Fibroblast of skin of abdomen (primary cell): ENCODE measurements around the gene ADGRV1.

Source experiments
- DNase-seq: peaks from one replicate; pipeline ENCODE4 v3.0.0-alpha.2; 2013

Gene ADGRV1

DNA sequence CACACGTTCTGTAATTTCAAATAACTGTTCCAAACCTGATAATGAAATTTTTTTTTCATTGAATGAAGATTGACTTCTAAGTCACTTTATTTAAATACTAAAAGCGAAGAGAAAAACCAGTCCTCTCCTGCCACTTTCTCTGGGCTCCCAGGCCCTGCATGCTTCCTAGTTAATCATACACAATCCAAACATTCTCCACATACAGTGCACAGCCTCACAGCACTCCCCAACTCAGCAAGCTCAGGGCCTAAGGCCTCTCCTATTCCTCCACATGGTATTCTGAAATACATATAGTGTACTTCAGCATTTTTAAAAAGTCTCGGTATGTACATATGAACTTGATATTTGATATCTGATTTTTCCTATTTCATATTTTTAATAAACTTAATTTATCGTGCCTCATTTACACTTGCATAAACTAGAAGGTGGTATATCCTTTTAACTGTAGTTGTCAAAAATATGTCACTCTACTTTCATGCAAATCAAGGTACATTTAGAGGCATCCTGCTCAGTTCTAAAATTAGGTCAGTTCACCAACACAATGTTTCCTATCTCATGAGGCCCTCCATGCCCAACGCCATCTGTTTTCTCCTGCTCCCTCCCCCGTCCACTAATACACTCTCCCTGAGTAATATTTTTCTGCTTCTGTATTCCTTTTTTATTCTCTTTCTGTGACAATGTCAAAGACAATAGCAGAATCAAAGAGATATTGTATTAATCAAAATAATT lies 617.9 kb downstream of the ADGRV1 start:
- no peak for DNase-seq

DNA sequence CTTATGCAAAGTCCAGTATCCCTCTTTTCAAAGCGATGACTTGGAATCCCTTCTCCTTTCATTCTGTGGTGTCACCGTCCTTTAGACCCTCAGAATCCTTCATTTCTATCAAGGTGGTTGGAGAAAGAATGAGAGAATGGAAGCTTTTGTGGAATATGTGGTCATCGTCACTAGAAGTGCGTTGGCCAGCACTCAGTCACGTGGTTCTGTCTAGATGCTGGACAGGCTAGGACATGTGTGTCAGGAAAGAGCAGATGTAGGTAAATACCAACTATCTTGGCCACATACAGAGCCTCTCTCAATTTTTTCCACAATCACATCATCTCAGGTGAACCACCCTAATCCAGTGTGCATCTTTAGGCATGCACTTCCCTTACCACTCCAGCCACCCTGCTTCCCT lies 618.5 kb downstream of the ADGRV1 start:
- DNase-seq = no peak

DNA sequence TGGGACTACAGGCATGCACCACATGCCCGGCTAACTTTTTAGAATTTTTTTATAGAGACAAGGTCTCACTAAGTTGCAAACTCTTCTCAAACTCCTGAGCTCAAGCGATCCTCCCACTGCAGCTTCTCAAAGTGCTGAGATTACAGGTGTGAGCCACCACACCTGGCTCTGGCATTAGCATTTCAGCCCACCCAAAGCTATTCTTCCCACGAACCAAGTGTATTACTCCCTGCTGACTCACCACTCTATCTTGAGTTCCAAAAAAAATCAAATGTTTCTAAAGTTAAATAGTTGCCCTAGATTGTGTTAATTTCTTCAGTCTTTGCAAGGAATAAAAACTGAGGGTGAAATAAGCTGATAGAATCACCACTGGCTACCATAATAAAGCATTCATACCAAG lies 619.0 kb downstream of the ADGRV1 start:
- DNase-seq = no peak

DNA sequence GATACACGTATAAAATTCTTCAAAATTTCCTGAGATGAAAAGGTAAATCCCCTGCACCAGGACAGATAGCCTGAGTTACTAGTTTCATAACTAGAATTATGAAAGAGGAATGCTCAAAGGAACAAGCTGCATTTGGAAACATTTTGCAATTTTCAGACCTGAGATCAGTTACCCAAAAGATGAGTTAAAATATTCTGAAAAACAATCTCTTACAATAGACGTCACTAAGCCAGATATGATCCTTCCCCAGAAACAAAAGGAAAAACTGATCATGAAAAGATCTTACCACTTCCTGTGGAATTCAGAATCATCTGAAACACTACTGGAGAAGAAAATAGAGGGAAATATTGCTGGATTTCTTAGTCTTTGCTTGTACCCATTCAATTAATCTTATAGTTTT lies 619.9 kb downstream of the ADGRV1 start:
- no peak for DNase-seq

DNA sequence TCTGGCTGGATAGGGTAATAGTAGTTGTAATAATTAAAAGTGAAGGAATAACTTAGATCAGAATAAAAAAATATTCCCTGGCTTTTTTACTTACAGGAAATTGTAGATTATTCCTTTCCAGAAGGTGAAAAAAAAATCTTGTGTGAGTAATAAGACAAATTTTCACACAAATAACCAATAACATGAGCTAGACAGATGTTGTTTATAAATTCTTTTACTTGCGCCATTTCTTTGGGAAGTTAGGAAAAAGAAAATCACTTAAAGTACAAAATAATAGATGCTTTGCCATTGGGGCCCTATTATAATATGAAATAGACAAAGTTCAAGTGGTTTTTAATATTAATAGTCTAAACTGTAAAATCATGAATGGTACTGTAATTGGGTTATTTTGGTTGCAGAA lies 620.4 kb downstream of the ADGRV1 start:
- DNase-seq = no peak

DNA sequence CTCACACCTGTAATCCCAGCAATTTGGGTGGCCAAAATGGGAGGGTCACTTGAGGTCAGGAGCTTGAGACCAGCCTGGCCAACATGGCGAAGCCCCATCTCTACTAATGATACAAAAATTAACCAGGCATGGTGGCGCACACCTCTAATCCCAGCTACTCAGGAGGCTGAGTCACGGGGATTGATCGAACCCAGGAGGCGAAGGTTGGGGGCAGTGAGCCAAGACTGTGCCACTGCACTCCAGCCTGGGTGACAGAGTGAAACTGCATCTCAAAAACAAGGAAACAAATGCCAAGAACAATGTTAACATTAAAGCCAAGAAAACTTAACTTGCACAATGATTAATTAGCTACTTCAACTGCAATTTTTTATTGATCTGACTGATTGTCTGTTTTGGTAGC lies 621.9 kb downstream of the ADGRV1 start:
- DNase-seq = no peak

DNA sequence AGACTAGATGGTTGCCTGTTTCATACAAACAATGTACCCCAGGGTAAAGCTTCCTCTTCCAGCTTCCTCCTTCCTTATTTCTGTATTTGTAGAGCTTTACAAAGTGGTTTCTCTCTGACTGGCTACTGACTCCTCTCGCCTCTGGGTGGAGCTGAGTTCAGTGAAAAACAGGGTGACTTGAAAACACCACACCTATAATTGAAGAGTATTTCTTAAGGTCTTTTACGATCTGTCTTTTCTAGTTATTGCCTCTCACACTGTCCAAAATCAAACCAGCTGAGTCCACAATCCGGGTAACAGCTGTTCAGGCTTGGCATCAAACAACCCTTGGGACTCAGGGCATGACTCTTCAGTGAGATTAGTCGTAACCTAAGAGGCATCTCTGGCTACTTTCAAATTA lies 624.2 kb downstream of the ADGRV1 start:
- DNase-seq = no peak

DNA sequence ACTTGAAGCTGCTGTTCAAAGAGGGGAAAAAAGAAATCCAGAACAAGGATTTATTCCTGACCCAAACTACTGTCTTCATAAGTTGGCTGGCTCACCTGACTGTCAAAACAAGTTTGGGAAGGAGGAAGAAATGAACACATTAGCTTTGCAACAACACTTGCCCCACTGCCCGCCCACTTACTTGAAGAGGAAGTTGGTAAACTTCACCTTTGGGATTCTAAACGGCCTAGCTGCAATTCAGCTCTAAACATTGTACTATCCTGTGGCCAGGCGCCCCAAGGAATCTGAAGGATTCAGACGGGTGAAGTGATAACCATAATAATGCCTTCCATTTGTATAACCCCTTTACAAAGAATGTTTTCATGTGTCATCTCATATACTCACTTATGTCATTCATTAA lies 625.1 kb downstream of the ADGRV1 start:
- DNase-seq = no peak

DNA sequence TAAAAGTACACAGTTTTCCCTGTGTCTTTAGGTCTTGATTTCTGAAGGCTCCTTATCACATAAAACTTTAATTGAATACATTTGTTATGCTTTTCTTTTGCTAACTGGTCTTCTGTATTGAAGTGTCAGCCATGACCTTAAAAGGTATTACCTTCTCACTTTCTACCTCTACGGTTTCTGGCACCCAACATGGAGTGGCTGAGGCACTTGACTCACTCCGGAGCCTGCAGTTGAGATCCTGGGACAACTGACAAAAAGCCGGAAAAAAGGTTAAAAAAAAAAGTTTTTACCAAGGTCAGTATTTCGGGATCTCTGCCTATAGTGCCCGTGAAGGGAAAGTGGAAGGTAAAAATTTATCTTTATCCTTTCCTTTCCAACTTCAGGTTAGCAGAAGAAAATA lies 627.5 kb downstream of the ADGRV1 start:
- DNase-seq = no peak

DNA sequence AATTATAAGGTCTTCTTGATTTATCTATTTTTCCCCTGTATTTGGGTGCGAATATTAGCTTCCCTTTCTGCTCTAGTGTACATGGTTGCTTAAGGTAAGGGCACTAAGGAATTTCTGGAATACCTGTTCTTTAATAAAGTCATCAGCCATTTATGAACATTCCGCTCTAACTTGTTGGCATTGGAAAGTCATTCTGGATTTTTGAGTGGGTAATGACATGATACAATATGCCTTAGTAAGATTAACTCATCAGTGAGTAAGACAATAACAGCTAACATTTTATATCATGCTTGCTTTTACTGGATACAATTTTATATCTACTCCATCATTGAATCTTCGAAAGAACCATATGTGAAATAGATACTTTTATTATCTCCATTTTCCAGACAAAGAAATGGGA lies 628.4 kb downstream of the ADGRV1 start:
- DNase-seq = no peak

DNA sequence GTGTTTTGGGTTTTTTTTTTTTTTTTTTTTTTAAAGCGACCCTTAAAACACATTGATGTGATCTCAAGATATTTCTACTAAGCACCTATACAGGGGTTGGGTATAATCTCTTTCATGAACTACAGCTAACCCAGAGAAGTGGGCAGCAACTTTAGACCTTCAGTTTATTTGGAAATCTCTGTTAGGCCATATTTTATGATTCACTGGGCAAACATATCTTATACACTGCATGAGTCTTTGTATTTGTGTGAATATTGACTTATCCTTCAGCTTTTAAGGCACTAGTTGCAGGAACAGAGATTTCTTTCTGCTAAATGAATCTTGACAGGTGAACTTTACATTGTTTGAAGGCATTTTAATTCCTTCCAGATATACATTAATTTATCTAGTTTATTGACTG lies 630.2 kb downstream of the ADGRV1 start:
- DNase-seq = no peak

DNA sequence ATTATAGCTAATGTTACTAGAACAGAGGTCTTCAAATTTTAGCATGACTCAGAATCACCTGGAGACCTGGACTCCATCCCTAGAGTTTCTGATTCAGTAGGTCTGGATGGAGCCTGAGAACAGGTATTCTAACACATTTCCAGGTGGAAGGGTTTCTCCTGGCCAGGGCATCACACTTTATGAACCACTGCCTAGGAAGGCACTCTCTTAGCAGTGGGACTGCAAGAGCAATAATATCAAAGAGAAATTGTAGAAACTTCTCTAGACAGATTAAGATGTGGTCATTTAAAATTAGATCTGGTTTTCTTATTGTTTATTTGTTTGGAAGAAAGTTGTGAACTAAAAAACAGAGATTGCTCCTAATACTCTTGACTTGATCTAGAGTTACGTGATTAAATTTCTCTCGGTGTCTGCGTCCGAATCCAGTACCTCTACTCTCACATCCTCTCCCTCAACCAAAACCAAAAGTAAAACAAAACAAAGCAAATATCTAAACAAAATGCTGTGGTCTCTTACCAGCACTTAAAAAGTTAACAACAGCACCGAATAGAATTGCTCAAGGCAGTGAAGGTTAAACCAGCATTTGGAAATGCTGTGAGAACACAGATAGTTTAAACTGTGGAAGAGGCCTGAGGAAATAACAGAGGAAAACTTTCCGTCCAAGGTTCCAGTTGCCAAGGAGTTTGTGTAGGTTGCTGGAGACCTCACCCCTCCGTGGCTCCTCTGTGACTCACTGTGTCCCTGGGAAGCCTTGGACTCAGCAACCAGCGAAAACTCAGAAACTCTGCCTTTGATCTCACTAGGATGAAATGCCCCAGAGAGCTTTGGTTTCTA lies 631.1 kb downstream of the ADGRV1 start:
- peak; percentile 64 for DNase-seq

DNA sequence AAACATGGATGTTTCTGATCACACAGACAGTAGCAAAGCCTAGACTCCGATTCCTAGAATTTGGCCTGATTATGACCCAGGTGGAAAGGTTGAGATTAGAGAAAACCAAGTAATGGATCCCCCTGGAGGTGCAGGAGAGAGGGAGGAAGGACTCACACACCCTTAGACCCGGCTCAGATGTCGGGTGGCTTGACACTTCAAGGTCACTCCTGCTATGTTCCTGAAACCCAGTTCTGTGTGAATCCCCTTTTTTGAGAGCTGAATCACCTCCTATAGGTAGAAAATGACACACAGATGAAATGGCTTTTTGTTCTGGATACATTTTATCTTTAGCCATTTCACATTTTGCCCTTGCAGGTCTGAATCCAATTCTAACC lies 631.7 kb downstream of the ADGRV1 start:
- no peak for DNase-seq

DNA sequence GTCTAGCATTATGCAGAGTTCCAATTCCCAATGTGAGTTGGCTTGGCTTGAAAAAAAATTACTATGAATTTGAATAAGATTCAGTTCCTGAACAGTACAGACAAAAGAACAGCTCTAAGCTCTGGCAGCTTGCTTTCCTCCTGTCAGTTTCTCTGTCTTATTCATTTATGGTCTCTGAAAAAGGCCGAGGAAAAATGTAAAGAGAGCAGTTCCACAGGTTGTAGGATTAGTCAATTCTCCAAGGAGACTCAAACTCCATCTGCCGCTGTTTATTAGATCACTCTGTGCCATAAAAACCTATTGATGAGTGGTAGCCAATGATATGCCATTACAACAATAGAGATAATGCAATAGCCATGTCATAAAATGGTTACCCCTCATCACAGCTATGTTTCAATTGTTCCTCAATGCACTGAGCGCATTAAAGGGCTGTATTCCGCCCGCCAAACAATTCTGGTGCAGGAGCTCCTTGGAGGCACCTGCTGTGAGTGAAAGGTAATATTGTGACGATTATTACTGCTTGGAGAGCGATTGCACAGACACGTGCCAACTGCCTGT lies 636.3 kb downstream of the ADGRV1 start:
- DNase-seq = no peak

DNA sequence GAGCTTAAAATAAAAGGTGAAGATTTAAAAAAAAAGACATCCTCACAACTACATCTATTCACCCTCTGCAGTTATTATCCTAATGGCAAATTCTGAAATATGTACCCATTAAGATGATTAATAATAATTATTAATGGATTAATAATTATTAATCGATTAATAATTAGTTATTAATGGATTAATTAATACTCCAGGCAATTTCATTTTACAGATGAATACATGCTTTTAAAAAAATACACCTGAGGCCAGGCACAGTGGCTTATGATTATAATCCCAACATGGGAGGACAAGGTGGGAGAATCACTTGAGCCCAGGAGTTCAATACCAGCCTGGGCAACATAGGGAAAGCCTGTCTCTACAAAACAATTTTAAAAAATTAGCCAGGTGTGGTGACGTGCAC lies 642.1 kb downstream of the ADGRV1 start:
- no peak for DNase-seq

DNA sequence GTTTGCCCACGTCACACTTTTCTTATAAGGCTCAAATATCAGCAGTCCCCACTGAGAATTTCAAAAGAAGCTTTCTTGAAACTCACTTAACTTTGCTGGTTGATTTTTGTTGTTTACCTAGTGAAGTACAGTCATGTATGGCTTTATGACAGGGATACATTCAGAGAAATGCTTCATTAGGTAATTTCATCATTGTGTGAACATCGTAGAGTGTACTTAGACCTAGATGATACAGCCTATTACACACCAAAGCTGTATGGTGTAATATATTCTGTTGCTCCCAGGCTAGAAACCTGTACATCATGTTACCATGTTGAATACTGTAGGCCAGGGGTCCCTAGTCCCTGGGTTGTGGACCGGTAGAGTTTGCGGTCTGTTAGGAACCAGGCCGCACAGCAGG lies 647.5 kb downstream of the ADGRV1 start:
- DNase-seq = no peak

DNA sequence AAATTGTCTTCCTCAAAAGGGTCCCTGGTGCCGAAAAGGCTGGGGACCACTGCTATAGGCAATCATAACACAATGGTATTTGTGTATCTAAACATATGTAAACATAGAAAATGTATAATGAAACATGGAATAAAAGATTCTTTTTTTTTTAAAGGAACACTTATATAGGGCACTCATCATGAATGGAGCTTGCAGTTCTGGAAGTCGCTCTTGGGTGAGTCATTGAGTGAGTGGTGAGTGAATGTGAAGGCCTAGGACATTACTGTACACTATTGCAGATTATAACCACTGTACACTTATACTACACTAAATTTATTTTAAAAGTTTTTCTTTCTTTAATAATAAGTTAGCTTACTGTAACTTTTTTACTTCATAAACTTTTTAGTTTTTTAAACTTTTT lies 648.1 kb downstream of the ADGRV1 start:
- peak; percentile 87 for DNase-seq

DNA sequence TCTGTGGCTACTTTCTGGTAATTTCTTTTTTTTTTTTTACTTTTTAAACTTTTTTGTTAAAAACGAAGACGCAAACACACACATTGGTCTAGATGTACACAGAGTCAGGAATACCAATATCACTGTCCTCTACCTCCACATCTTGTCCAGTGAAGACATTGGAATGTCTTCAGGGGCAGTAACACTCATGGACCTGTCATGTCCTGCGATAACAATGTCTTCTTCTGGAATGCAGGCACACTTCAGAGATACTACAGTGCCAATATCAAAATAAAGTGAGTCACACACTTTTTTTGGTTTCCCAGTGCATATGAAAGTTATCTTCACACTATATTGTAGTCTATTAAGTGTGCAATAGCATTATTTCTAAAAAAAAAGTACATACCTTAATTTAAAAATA lies 648.7 kb downstream of the ADGRV1 start:
- peak; percentile 32 for DNase-seq

DNA sequence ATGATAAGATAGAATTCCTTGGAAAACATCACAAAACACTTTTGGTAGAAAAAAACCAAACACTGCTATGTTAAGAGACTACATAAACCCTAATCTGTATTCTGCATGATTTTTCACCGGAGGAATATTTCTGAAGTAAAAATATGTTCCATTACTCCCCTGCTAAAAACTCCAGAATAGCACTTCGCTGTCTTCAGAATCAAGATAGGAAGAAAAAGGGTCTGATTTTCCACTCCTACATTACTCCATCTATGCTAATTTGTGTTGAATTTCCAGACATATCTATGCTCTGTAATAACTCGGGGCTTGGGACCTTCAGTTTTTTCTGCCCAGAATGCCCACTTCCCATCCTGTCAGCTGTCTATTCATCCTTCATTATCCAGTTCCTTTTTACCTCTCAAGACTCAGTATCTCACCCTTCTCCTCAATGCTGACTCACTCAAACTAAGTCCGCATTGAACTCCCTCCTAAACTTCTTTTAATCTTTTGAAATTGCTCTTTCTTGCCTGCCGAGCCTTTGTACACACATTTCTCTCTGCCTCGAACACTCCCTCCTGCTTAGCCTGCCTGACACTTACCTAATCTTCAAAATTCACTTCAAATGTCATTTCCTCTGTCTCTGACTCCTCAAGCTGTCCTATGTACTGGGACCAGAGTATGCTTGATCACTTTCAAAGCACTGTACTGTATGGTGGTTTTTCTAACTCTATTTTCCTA lies 653.6 kb downstream of the ADGRV1 start:
- DNase-seq = peak; percentile 50

DNA sequence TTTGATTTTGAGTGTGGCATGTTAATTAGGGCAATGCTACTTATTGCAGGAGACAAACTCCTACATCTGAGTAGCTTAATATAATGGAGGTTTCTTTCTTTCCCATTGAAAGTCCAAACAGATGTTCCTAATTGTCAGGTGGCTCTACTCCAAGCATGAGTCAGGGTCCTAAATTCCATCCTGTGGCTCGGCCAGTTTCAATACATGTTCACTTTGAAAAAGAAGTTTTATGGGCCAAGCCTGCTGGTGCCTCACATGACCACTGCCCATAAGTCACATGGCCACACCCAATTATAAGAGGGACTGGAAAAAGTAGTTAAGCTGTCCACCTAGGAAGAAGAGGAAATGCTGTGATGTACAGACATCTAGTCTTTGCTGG lies 654.1 kb downstream of the ADGRV1 start:
- DNase-seq = peak; percentile 97
